Tibial artery (tissue), 4 donors: ENCODE data around the gene GPR25.

Source experiments
- DNase-seq, 2 donors: peaks; one replicate each; pipeline ENCODE4 v3.0.0-alpha.2; 2019
- H3K27ac ChIP-seq, 2 donors: fragments of 200-600 bp; sonication (generic) in 1 of 2; 1 replicate in 1 of 2; 2 replicates in 1 of 2; pipeline ENCODE4 v1.5.1; 2018 to 2019; ENCODE audit warnings: mild to moderate bottlenecking in 1 of 2
- H3K27me3 ChIP-seq, 2 donors: fragments of 200-600 bp; sonication (generic) in 1 of 2; one replicate each; pipeline versions ENCODE4 v1.5.1 to v1.6.0; 2016 to 2019
- H3K36me3 ChIP-seq, 3 donors: fragments of 200-600 bp; sonication (generic) in 2 of 3; one replicate each; pipeline ENCODE4 v1.5.1; 2016 to 2019; ENCODE audit warnings: mild to moderate bottlenecking in 2 of 3
- H3K4me1 ChIP-seq, 4 donors: fragments of 200-600 bp; sonication (generic) in 2 of 4; 1 replicate in 3 of 4; 2 replicates in 1 of 4; pipeline ENCODE4 v1.5.1; 2016 to 2019
- H3K4me3 ChIP-seq, 2 donors: fragments of 200-600 bp; sonication (generic) in 1 of 2; 1 replicate in 1 of 2; 2 replicates in 1 of 2; pipeline ENCODE4 v1.5.1; 2018 to 2019; ENCODE audit warnings: mild to moderate bottlenecking in 2 of 2
- H3K9me3 ChIP-seq, 3 donors: fragments of 200-600 bp; sonication (generic) in 1 of 3; one replicate each; pipeline ENCODE4 v1.5.1; 2016 to 2019
- intact Hi-C: fragments of 100-400 bp; cut with DNase I; formaldehyde crosslinking; loops from one replicate; pipeline ENCODE4 v1.15.0; 2023; ENCODE audit warnings: low total_unique reads
- TF ChIP-seq, protein P1 (sequence below), 2 experiments: fragments of 200-600 bp in 1 of 2; fragments of 450-650 bp in 1 of 2; IDR thresholded peaks; one replicate each; pipeline ENCODE4 v1.5.1; 2017 to 2019; ENCODE audit warnings: antibody characterized with exemption in 2 of 2, mild to moderate bottlenecking in 1 of 2, moderate library complexity in 1 of 2

The GPR25 gene

DNA sequence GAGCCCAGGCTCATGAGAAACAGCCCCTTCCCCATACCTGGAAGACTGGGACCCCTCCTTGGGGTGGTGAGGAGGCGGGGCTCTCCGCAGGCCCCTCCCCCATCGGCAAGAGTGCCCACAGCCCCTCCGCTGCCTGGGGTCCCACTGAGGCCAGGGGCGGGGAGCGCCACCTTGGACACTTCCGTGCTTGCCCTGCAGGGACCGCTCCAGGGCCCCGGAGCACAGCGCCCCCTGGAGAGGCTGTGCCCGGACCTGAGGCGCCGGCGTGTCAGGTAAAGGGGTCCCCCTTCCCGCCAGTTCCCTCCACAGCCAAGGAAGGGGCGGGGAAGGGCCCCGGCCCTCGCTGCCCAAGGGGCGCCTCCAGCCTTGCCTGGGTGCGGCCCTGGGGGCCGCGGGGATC is 43.4 kb downstream of the GPR25 start:
- no peaks in the 10 kb centered on the region for H3K36me3 ChIP-seq
- peaks cover 0 to 3% (median 0%) of the 10 kb centered on the region in 4 donors for H3K4me1 ChIP-seq
- intact Hi-C loops = no loop called here
- H3K27me3 ChIP-seq = no peaks in the 10 kb centered on the region
- TF ChIP-seq, protein P1, sequence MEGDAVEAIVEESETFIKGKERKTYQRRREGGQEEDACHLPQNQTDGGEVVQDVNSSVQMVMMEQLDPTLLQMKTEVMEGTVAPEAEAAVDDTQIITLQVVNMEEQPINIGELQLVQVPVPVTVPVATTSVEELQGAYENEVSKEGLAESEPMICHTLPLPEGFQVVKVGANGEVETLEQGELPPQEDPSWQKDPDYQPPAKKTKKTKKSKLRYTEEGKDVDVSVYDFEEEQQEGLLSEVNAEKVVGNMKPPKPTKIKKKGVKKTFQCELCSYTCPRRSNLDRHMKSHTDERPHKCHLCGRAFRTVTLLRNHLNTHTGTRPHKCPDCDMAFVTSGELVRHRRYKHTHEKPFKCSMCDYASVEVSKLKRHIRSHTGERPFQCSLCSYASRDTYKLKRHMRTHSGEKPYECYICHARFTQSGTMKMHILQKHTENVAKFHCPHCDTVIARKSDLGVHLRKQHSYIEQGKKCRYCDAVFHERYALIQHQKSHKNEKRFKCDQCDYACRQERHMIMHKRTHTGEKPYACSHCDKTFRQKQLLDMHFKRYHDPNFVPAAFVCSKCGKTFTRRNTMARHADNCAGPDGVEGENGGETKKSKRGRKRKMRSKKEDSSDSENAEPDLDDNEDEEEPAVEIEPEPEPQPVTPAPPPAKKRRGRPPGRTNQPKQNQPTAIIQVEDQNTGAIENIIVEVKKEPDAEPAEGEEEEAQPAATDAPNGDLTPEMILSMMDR (IDR thresholded peaks at IDR 0.05) = no peak
- H3K27ac ChIP-seq = no peak overlapping the region
- no peak overlapping the region for H3K4me3 ChIP-seq
- no peaks in the 10 kb centered on the region for H3K9me3 ChIP-seq
- DNase-seq = peak in 1 of 2 donors; percentile 49

DNA sequence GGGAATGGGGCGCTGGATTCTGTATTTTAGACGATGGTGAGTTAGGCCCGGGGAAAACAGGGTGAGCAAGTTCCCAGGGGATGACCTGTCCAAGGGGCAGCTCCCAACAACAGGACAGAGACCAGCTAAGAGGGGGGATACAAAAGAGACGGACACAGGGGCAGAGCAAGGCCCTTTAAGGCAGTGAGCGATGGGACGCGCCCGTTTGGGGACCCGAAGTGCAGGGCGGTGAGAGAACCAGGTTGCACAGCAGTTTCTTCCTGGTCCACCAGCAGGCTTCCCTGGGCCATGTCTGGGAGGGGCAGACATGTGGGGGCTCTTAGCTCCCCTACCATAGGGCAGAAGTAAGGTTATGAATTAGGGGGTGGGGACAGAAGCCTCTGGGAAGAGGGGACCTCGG is 43.9 kb downstream of the GPR25 start:
- Histone ChIP-seq H3K9me3 (no peaks in the 10 kb centered on the region), H3K4me3 (no peak overlapping the region), H3K27me3 (no peaks in the 10 kb centered on the region), H3K27ac (no peak overlapping the region), H3K4me1 (peaks cover 0 to 3% (median 0%) of the 10 kb centered on the region in 4 donors), H3K36me3 (no peaks in the 10 kb centered on the region)
- TF ChIP-seq, protein P1 (IDR thresholded peaks at IDR 0.05) = no peak
- intact Hi-C loops = no loop called here
- DNase-seq = peak in 1 of 2 donors; percentile 56

DNA sequence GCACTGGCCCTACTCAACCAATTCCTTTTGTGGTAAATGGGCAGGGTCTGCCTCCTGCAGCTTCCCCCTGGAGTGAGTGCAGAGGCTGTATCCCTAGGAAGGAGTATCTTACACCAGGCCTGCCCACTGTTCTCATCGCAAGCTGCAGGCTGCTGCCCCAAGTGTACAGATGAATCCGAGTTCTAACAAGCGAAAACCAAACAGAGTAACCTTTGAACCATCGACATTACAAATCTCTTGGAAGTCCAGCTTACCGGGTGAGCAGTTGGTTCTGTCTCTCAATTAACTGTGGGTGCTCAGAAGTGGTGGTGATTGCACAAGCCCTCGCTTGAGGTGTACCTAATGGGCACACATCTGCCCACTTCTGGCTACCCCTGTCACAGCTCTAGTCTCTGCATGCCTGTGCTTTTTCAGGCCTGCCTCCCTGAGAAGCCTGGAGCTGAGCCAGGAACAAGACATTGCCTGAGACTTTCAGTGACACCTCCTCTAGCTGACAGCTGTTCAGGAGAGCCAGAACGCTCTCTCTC is 44.6 kb downstream of the GPR25 start:
- TF ChIP-seq, protein P1 (IDR thresholded peaks at IDR 0.05) = no peak
- no peaks in the 10 kb centered on the region for H3K9me3 ChIP-seq
- no peak overlapping the region for H3K4me3 ChIP-seq
- intact Hi-C loops = no loop called here
- H3K36me3 ChIP-seq = no peaks in the 10 kb centered on the region
- no peak overlapping the region for H3K27ac ChIP-seq
- H3K4me1 ChIP-seq = peaks cover 0 to 6% (median 2%) of the 10 kb centered on the region in 4 donors
- no peaks in the 10 kb centered on the region for H3K27me3 ChIP-seq
- DNase-seq = peak in 1 of 2 donors; percentile 61

DNA sequence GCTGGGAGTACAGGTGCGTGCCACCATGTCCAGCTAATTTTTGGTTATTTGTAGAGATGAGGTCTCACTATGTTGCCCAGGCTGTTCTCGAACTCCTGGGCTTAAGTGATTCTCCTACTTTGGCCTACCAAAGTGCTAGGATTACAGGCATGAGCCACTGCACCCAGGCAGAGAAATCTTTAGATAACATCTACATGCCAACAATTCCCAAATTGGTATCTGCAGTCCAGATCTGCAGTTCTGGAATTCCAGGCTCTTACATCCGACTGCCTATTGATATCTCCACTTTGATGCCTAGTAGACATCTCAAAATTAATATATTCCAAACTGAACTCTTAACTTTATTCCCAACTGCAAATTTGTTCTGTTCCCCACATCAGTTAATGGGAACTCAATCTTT is 45.2 kb downstream of the GPR25 start:
- intact Hi-C loops = no loop called here
- DNase-seq = no peak
- Histone ChIP-seq H3K4me3 (no peak overlapping the region), H3K9me3 (no peaks in the 10 kb centered on the region), H3K4me1 (peaks cover 0 to 13% (median 2%) of the 10 kb centered on the region in 4 donors), H3K27ac (no peak overlapping the region), H3K27me3 (no peaks in the 10 kb centered on the region), H3K36me3 (no peaks in the 10 kb centered on the region)
- TF ChIP-seq, protein P1 (IDR thresholded peaks at IDR 0.05) = no peak

DNA sequence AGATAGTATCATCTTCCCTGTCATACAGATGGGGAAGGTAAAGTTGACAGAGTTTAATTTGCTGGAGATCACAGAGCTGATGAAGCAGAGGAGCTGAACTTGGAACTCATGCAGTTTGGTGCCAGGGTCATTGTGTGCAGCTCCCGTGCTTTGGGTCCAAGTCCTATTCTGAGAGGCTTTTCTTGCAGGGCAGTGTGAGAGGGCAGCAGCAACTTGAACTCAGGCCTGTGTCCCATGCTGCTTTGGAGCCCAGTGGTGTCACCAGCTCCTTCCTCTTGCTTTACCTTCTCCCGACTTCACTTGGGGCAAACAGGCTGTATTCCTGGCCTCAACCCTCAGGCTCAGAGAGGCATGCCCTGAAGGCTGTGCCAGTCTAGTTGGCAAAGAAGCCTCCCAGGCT is 46.6 kb downstream of the GPR25 start:
- H3K27me3 ChIP-seq = no peaks in the 10 kb centered on the region
- no peaks in the 10 kb centered on the region for H3K9me3 ChIP-seq
- H3K27ac ChIP-seq = no peak overlapping the region
- no peaks in the 10 kb centered on the region for H3K36me3 ChIP-seq
- intact Hi-C loops = no loop called here
- TF ChIP-seq, protein P1 (IDR thresholded peaks at IDR 0.05) = no peak
- DNase-seq = peak in 1 of 2 donors; percentile 31
- H3K4me3 ChIP-seq = no peak overlapping the region
- peaks cover 0 to 26% (median 5%) of the 10 kb centered on the region in 4 donors for H3K4me1 ChIP-seq
